Measurements from ENCODE around the gene GPR31.

- TF ChIP-seq EZH2 (IDR thresholded peaks at IDR 0.05), result no peak
- no peak for TF ChIP-seq POLR2AphosphoS5 (IDR thresholded peaks at IDR 0.05; ENCODE audit: borderline replicate concordance, low read depth, low read length)
- no peak for TF ChIP-seq FOXP2 (optimal IDR thresholded peaks at IDR 0.05; ENCODE audit: control extremely low read depth, extremely low read length, insufficient read depth)
These were observed 20.7 kb downstream of the GPR31 start for GRCh38 chr6:167137081-167137480.
